ENCODE measurements around the gene RBM6.

- no peak for TF ChIP-seq EP300 (IDR thresholded peaks at IDR 0.05)
- TF ChIP-seq POLR2A (IDR thresholded peaks at IDR 0.05; ENCODE audit: low read depth), result no peak
Measured at GRCh38 chr3:49929291-49930167, 10.4 kb upstream of the RBM6 start, which contains the start of gene MON1A.

Data from esophagus muscularis mucosa (tissue), 2 donors.